Measurements from ENCODE around the gene MSMB.

DNA sequence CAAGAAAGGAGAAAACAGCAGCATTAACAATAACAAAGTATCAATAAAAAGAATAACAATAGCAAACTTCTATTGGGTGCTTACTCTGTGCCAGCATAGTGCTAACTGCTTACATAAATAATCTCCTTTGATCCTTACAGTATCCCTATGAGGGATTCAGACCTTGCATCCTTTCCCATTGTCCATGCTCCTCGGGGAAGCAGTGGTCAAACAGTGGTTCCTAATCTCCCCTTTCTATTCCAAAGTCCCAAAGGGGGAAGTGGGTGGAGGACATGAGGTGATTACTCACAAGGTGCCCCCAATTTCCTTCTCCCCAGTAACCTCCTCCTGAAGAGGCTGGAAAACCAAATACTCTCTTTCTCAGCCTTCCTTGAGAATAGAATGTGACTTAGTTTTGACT is 22.0 kb upstream of the MSMB start:
- no peak for TF ChIP-seq POLR2A (IDR thresholded peaks at IDR 0.05; ENCODE audit: low read depth, low read length)
- no peak for TF ChIP-seq POLR2AphosphoS5 (IDR thresholded peaks at IDR 0.05; ENCODE audit: low read depth, low read length)

Measured in GM12892 (cell line).